Epithelial cell of prostate (primary cell): Measurements from ENCODE around the gene DPPA5.
"Not testable (repeated sequence)": the region's sequence is repeated elsewhere in the genome, so short reads cannot be mapped to it uniquely, and the experiment has no call there.

Source experiments
- DNase-seq: peaks from one replicate; pipeline ENCODE4 v3.0.0-alpha.2; 2011; ENCODE audit warnings: low read depth, low spot score
- H3K27ac ChIP-seq: fragments of 450-650 bp; 2 replicates; pipeline ENCODE4 v1.5.1; 2017; ENCODE audit warnings: mild to moderate bottlenecking

Gene DPPA5

DNA sequence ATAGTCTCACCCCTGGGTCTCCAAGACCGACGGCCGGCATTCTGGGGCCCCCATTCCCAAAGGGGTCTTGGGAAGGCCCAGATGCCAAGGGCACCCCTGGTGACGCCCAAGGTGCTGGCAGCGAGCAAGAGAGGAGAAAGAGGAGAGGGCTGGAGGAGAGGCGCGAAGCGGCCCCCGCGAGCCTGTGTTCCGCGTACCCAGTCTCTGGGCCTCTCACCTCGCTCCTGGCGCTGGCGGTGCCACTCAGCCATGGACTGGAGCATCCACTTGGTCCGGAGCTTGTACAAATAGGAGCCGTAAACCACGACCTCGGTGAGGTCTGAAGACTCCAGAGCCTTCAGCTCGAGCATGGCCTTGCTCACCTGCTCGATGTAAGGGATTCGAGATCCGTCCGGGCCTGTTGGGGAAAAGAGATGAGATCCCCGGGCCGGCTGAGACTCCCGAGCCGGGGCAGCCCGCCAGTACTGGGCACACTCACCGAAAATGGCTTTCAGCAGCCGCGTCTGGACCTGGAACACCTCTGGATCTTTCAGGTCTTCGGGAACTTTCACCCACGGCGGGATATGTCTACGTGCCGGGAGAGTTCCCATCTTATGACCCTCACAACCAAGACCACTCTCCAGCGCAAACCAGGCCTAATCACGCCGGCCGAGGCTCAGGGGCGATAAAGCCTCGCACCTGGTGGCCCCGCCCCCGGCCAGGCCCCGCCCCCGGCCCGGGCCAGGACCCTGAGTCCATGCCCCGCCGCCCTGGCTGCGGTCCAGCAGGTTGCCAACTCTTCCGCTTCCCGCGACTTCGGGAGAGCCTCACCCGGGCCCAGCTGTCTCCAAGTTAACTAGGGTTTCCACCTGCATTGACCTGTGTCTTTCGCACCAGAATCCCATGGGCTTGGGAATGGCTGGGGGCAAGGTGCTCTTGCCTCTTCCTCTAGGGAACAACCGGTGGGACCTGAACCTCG lies at the start of gene DPPA5:
Gene DPPA5, minus strand, starts transcription at position 641 of the 958 bp plus-strand sequence. Its CDS starts 51 bp downstream, at position 590.
- no peak for DNase-seq
- no peak within 1 kb of the TSS for H3K27ac ChIP-seq

- DNase-seq: no peak
- no peak overlapping the region for H3K27ac ChIP-seq
Measured at GRCh38 chr6:73400656-73401055, 46.6 kb upstream of the DPPA5 start.

- H3K27ac ChIP-seq: no peak overlapping the region
- no peak for DNase-seq
Measured at GRCh38 chr6:73395875-73396274, 41.8 kb upstream of the DPPA5 start.

DNA sequence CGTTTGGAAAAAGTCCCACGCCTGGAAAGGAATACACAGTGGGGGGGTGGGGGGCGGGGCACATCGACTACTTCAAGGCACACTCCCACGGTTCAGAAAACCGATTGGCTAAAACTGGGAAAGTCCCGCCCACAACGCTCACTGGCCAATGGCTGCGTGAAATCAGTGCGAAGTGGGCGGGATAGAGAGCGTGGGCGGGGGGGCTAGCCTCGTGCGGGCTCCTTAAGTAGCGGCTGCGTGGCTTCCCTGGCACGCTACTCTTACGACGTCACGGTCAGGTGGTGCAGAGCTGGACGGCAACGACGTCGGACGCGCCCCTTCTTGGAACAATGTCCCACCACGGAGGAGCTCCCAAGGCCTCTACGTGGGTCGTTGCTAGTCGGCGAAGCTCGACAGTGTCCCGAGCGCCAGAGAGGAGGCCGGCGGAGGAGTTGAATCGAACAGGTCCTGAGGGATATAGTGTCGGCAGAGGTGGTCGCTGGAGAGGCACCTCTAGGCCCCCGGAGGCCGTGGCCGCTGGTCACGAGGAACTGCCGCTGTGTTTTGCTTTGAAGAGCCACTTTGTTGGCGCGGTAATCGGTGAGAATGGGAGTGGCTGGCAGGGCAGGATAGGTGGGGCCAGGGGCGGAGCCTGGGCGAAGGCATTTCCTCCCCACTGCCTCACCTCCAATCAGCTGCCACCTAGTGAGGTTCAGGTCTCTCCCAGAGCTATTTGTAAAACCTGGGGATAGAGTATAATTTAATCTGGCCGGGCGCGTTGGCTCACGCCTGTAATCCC lies 40.7 kb upstream of the DPPA5 start, which contains the start of gene DDX43:
Gene DDX43, plus strand, starts transcription at position 252 of the 778 bp plus-strand sequence. Its CDS starts 78 bp downstream, at position 330.
- no peak within 1 kb of the TSS for H3K27ac ChIP-seq
- DNase-seq: no peak

DNA sequence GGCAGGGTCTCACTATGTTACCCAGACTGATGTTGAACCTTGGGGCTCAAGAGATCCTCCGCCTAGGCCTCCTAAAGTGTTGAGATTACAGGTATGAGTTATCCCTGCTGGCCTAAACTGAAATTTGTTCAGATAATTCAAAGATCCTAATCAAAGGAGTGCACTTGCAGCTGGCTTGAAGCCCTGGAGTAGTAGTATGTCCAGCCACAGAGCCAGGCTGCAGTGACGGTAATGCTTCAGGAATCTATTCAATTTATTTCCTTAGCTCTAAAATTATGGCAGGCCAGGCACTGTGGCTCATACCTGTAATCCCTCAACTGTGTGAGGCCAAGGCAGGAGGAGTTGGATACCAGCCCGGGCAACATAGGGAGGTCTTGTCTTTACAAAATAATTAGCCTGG lies 39.2 kb upstream of the DPPA5 start:
- no peak overlapping the region for H3K27ac ChIP-seq
- no peak for DNase-seq

DNA sequence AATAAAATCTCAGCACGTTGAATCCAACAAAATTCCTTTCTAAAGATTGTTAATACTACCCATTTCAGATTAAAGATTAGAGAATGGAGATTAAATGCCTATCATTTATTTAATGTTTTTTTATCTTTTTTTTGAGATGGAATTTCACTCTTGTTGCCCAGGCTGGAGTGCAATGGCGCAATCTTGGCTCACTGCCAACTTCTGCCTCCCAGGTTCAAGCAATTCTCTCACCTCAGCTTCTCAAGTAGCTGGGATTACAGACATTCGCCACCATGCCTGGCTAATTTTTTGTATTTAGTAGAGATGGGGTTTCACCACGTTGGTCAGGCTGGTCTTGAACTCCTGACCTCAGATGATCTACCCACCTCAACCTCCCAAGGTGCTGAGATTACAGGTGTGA lies 38.1 kb upstream of the DPPA5 start:
- DNase-seq, H3K27ac ChIP-seq: not testable (repeated sequence)

DNA sequence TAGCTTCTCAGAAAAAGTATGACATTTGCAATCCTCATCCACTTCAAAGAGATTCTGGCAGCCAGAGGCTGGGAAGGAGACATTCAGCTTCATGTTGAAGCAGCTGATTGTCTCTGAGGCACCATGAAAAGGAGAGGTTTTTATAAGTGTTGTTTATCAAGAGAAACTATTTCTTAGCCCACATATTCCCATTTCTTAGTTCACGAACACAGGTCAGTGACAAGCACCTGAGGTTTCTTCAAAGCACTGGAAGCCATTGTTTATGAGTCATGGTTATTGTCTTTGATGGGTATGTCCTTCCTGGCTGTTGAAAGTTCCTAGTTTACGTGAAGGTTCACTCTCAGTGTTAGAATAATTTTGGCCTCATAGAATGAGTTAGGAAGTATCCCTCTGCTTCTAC lies 37.6 kb upstream of the DPPA5 start:
- no peak overlapping the region for H3K27ac ChIP-seq
- no peak for DNase-seq

DNA sequence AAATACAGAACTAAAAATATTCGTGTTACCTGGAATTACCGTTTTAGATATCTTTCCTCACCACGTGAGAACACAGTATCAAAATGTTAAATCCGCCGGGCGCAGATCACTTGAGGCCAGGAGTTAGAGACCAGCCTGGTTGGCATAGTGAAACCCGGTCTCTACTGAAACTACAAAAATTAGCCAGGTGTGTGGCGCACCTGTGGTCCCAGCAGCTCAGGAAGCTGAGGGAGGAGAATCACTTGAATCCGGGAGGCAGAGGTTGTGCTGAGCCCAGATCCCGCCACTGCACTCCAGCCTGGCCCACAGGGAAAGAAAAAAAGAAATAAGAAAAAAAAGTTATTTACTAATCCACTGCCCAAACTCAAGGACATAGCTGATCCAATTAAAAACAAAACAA lies 35.8 kb upstream of the DPPA5 start:
- DNase-seq: no peak
- H3K27ac ChIP-seq: no peak overlapping the region

DNA sequence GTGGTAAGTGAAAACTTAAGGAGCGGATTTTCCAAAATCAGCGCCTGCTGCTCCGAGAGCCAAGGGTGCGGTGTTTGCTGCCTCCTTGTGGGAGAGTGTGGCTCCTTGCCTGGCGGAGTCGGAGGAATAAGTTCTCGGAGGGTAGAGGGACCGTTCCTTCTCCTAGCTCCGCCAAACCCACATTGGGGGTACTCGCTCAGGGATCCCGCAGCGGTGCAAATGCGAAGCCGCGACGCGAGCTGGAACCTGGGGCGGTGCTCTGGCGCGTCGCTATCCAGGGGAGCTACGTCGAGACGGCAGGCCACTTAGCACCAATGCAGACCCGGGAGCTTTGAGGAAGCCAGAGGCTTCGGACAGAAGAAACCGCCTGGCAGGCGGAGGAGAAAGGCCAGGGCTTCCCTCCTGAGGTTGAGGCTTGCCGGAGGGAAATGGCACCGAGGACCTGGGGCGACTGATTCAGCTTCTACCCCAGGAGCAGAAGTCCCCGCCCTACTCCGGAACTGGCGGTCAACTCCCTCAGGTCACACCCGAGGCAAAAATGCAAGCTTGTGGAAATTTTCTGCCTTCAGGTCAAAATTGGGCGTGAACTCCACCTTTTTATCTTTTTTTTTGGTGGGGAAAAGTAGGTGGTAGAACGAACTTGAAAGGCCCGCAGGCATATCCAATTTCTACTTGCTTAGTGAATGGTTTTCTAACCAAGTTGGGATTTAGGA lies 34.9 kb upstream of the DPPA5 start:
- H3K27ac ChIP-seq: peak overlapping the region; percentile 58
- no peak for DNase-seq

DNA sequence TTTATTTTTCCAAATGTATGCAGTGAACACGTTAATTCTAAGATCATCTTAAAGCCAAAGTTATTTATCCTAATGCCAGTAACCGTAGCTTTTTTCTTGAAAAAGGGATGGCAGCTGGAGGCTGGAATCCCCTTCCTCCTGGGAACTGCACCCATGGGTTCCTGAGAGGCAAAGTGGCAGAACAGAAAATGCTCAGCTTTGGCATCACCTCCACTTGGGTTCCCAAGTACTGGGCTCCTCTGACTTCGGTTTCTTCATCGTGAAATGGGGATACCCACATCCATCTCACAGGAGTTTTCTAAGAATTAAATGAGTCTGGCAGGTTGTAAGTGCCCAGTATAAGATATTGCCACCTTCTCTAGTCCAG lies 34.3 kb upstream of the DPPA5 start:
- no peak for DNase-seq
- peak overlapping the region; percentile 58 for H3K27ac ChIP-seq

GRCh38 chr6:73382462-73383113 lies 28.5 kb upstream of the DPPA5 start:
- H3K27ac ChIP-seq: no peak overlapping the region
- DNase-seq: no peak

DNA sequence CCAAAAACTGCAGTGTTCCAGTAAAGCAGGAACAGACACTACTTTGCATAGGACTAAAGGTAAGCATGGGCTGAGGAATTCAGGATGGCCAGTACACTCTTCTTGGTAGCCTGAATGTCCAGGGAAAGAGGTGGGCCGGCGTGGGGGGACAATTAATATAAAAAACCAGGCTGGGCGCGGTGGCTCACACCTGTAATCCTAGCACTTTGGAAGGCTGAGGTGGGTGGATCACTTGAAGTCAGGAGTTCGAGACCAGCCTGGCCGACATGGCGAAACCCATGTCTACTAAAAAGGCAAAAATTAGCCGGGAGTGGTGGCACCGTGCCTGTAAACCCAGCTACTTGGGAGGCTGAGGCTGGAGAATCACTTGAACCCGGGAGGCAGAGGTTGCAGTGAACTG lies 27.5 kb upstream of the DPPA5 start:
- not testable (repeated sequence) for DNase-seq, H3K27ac ChIP-seq

DNA sequence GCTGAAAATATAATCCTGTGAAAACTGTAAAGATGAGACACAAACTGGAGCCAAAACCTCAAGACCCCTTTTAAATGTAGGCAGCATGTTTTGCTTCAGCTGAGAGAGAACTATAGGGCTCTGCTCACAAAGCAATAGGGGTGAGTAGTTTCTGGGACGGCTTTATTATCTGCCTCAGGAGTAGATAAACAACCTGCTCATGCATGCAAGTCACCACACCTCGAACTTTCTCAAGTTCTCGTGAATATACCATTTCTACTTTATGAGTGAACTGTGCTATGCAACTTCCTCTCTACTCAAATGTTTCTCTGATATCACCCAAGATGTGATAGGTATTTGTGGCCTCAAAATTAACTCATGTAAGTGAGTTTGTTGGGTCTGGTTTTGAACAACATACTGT lies 23.1 kb upstream of the DPPA5 start:
- no peak for DNase-seq
- H3K27ac ChIP-seq: no peak overlapping the region

GRCh38 chr6:73375216-73375615 lies 21.1 kb upstream of the DPPA5 start:
- no peak for DNase-seq
- H3K27ac ChIP-seq: no peak overlapping the region

DNA sequence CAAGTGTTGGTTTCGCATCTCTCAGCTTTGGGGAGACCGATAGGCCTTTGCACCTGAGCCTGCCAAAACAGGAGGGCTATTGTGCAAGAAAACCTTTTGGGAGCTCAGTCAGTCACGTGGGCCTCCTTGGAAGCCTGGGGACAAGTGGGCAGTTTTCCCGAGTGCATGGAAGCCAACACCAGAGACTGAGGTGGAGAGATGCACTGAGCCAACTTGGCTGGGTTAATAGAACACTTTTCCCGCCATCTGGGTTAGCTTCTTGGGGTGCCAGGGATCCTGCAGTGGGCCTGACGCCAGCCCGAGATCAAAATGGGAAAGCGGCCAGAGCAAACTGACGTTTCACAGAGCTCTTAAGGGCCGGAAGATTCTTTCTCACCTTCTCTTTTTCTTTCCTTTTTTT lies 18.4 kb upstream of the DPPA5 start:
- no peak overlapping the region for H3K27ac ChIP-seq
- DNase-seq: no peak

DNA sequence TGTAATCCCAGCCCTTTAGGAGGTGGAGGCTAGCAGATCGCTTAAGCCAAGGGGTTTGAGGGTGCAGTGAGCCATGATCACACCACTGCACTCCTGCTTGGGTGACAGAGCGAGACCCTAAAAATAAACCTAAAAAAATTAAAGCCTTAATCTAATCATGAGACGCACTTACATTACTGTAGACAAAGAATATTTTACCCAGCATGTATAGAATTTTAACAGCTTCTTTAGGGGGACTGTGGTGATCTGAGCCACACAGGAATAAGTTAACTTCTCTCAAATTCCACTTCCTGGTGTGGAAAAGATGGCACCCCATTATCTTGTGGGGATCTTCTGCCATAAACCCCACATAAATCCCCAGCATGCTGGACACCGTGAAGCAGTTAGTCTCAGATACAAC lies 17.9 kb upstream of the DPPA5 start:
- no peak for DNase-seq
- no peak overlapping the region for H3K27ac ChIP-seq

- no peak within 1 kb of the TSS for H3K27ac ChIP-seq
- DNase-seq: no peak
Measured at GRCh38 chr6:73369563-73369962, 15.5 kb upstream of the DPPA5 start, which contains the start of gene OOEP. TSS of gene OOEP (minus strand) at chr6:73369897. CDS start at chr6:73369792, 105 bp downstream.

DNA sequence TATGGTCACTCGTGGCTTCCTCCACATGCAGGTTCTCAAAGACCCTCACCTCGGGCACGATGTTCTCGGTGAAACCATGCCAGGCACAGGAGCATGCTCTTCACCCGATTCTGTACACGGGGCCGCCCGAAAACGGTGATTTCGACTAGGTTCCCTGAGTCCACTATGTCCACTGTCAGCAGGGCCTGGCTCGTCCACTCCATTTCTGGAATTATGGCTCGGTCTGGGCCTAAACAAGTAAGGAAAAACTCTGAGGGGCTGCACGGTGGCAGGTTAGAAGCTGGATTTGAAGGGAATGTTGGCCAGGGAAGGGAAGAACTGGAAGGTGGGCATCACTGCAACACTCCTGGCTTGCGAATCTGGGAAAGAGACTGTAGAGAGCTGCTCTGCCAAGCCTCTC lies 15.1 kb upstream of the DPPA5 start:
- no peak for DNase-seq
- H3K27ac ChIP-seq: no peak overlapping the region

- no peak overlapping the region for H3K27ac ChIP-seq
- DNase-seq: no peak
Measured at GRCh38 chr6:73368675-73369074, 14.6 kb upstream of the DPPA5 start.

DNA sequence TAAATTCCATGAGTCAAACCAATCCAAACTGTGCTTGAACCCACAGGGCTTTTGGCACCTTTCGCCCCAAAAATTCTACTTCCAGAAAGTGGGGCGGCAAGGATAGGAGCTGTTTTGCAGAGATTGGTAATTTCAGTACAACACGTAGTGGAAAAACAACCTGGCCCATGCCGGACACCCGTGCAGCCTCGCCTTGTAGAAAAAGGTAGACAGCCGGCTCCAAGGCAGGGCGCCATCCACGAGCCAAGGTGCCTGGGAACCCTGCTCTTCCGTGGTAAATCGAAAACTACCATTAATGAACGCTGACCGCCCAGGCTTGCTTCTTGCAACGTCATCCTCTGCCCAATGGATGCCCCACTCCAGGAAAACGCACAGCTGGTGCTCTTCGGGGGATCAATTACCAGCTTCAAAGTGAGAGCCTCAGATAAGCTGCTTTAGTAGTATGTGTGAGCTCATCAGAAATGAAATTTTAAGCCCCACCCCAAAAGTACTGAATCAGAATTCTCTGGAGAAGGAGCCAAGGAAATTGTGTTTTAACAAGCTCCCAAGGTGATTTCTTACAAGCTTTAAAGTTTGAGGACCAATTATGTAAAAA lies 13.8 kb upstream of the DPPA5 start:
- no peak overlapping the region for H3K27ac ChIP-seq
- DNase-seq: no peak
